ENCODE measurements around the gene MEIG1. TPM values are rescaled to one million over a fixed set of nuclear protein-coding genes. Genes with fewer than 3 reads are reported as not detected.

The MEIG1 gene
- total RNA-seq, result not detected in 2 replicates

GRCh38 chr10:14959221-14960057, at the start of gene MEIG1:
TSS of gene MEIG1 (plus strand) at chr10:14959388. CDS start at chr10:14966469, 7,081 bp downstream.

GRCh38 chr10:14954001-14954770, 5.0 kb upstream of the MEIG1 start, which contains the start of gene DCLRE1C:
TSS of gene DCLRE1C (minus strand) at chr10:14954096. CDS start at chr10:14954010, 86 bp downstream.

Other genes with a start within 250 kb of the MEIG1 start
- 11.1 and 14.3 TPM in 2 replicates for gene FAM107B, start 184.5 kb upstream of the MEIG1 start, total RNA-seq
- 0.51 and 0.59 TPM in 2 replicates for gene CDNF, start 121.4 kb upstream of the MEIG1 start, total RNA-seq
- gene HSPA14, start 121.1 kb upstream of the MEIG1 start, total RNA-seq, result 11.6 and 13.7 TPM in 2 replicates
- 16.9 and 17.8 TPM in 2 replicates for gene MSANTD7, start 121.1 kb upstream of the MEIG1 start, total RNA-seq
- 9.2 and 16.1 TPM in 2 replicates for gene SUV39H2, start 80.5 kb upstream of the MEIG1 start, total RNA-seq
- gene DCLRE1C, start 5.3 kb upstream of the MEIG1 start, total RNA-seq, result 8.0 and 8.2 TPM in 2 replicates
- 0.30 and 0.65 TPM in 2 replicates for gene OLAH, start 84.6 kb downstream of the MEIG1 start, total RNA-seq
- gene ACBD7, start 129.4 kb downstream of the MEIG1 start, total RNA-seq, result 0.28 and 0.30 TPM in 2 replicates
- 10.1 and 11.4 TPM in 2 replicates for gene RPP38, start 138.0 kb downstream of the MEIG1 start, total RNA-seq
- 14.8 and 30.3 TPM in 2 replicates for gene NMT2, start 209.3 kb downstream of the MEIG1 start, total RNA-seq